Colonic mucosa (tissue), 4 donors: ENCODE data around the gene CHPT1. TPM values are rescaled to one million over a fixed set of nuclear protein-coding genes. Genes with fewer than 3 reads are reported as not detected.

Source experiments
- DNase-seq: peaks from one replicate; pipeline ENCODE4 v3.0.0-alpha.2; 2020
- H3K27ac ChIP-seq: fragments of 200-600 bp; one replicate; pipeline ENCODE4 v1.8.0; 2021
- H3K27me3 ChIP-seq: fragments of 200-600 bp; one replicate; pipeline ENCODE4 v1.8.0; 2021
- H3K36me3 ChIP-seq: fragments of 200-600 bp; one replicate; pipeline ENCODE4 v1.8.0; 2021
- H3K4me1 ChIP-seq: fragments of 200-600 bp; one replicate; pipeline ENCODE4 v1.8.0; 2021; ENCODE audit warnings: mild to moderate bottlenecking
- H3K4me3 ChIP-seq: fragments of 200-600 bp; one replicate; pipeline ENCODE4 v1.8.0; 2021
- H3K9ac ChIP-seq, 2 donors: one replicate each; pipeline ENCODE4 v1.7.0; 2013; ENCODE audit warnings: control low read depth in 2 of 2, low read depth in 2 of 2, low read length in 2 of 2
- H3K9me3 ChIP-seq: fragments of 200-600 bp; one replicate; pipeline ENCODE4 v1.8.0; 2021
- intact Hi-C: fragments of 100-400 bp; cut with DNase I; formaldehyde crosslinking; loops from one replicate; pipeline ENCODE4 v1.14.1; 2022
- total RNA-seq, 2 donors: library from RNA; stranded (reverse); fragmentation: NEBNext Ultra II Directional in 1 of 2; extraction: Animal tissue kit (Norgen Biotek cat#: 25700) in 1 of 2; gene quantifications; one replicate each; pipeline ENCODE4 v1.2.1, GENCODE V29; 2021
- TF ChIP-seq, protein P1 (sequence below): fragments of 200-600 bp; IDR thresholded peaks from one replicate; pipeline ENCODE4 v1.8.0; 2022; ENCODE audit warnings: antibody characterized with exemption, mild to moderate bottlenecking
- donor health status: healthy.
- donor health status: DM: no; HTN: no; CAD: no.
- donor health status: DM: no; HTN: no; CAD: no.

CHPT1 gene
- total RNA-seq, 2 donors from 2014 or later: 88.6 to 108 TPM

DNA sequence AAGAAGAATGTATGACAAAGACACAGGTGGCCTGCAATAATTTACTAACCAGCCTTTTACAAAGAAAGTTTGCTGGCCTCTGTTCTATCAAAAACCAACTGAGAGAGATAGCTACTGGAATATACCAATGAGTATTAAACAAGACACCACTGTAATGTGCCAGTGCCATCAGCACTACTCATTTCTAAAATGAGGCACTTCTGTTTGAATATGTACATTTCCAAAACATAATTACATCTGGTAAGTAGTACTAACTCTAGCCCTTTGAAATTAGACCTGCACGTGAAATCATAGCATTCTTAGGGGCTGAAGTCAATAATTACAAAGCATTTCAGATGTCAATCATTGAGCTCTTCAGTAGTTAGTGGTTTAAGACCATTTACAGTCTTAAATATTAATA is 48.8 kb downstream of the CHPT1 start:
- intact Hi-C loops: no loop called here
- Histone ChIP-seq H3K27ac (no peak overlapping the region), H3K9ac (no peak overlapping the region)

DNA sequence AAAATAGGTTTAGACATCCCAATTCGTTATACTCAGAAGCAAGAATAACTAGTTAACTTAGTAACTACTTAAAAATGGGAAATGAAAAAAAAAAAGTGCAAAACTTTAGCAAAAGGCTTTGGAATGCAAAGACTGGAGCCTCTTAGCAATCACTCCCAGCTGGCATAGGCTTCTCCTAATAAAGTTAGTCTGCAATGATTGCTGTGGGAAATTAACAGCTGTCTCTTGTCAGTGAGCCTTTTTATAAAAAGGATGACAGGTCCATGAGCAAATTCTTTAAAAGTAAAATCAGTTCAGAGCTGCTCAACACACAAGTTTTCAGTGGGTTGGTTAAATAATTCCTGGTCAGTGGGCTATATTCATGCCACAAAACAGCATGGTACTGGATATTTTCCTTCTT is 49.2 kb downstream of the CHPT1 start:
- H3K36me3 ChIP-seq: peaks cover 5% of the 10 kb centered on the region
- H3K4me1 ChIP-seq: no peaks in the 10 kb centered on the region
- H3K9ac ChIP-seq: no peak overlapping the region
- DNase-seq: no peak
- H3K27me3 ChIP-seq: no peaks in the 10 kb centered on the region
- no peak overlapping the region for H3K27ac ChIP-seq
- intact Hi-C loops: no loop called here
- no peaks in the 10 kb centered on the region for H3K9me3 ChIP-seq
- TF ChIP-seq, protein P1, sequence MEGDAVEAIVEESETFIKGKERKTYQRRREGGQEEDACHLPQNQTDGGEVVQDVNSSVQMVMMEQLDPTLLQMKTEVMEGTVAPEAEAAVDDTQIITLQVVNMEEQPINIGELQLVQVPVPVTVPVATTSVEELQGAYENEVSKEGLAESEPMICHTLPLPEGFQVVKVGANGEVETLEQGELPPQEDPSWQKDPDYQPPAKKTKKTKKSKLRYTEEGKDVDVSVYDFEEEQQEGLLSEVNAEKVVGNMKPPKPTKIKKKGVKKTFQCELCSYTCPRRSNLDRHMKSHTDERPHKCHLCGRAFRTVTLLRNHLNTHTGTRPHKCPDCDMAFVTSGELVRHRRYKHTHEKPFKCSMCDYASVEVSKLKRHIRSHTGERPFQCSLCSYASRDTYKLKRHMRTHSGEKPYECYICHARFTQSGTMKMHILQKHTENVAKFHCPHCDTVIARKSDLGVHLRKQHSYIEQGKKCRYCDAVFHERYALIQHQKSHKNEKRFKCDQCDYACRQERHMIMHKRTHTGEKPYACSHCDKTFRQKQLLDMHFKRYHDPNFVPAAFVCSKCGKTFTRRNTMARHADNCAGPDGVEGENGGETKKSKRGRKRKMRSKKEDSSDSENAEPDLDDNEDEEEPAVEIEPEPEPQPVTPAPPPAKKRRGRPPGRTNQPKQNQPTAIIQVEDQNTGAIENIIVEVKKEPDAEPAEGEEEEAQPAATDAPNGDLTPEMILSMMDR: no peak
- no peak overlapping the region for H3K4me3 ChIP-seq

More for the DNA sequence above, 48.8 kb downstream of the CHPT1 start:
- H3K27me3 ChIP-seq: no peaks in the 10 kb centered on the region
- no peaks in the 10 kb centered on the region for H3K4me1 ChIP-seq
- H3K36me3 ChIP-seq: peaks cover 5% of the 10 kb centered on the region
- no peaks in the 10 kb centered on the region for H3K9me3 ChIP-seq
- H3K4me3 ChIP-seq: no peak overlapping the region
- TF ChIP-seq, protein P1: no peak
- no peak for DNase-seq

DNA sequence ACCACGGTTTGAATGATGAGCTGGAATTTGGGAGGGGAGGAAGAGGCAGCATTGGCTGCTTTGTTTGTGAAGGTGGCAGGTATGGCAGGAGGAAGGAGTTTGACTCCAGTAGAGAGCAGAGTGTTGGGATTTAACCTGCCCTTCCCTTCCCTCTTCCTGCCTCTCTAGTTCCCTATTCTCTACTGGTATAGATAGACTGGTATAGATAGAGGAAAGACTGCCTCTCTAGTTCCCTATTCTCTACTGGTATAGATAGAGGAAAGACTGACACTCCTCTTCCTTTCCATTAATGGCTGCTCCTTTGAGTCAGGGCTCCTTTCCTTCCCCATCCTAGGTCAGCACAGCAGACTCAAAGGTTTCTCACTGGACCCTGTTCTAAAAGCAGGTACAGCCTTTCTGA is 50.3 kb downstream of the CHPT1 start:
- Histone ChIP-seq H3K36me3 (peaks cover 5% of the 10 kb centered on the region), H3K4me1 (no peaks in the 10 kb centered on the region), H3K9me3 (no peaks in the 10 kb centered on the region), H3K27me3 (no peaks in the 10 kb centered on the region), H3K27ac (no peak overlapping the region), H3K9ac (no peak overlapping the region), H3K4me3 (no peak overlapping the region)
- DNase-seq: no peak
- intact Hi-C loops: no loop called here
- TF ChIP-seq, protein P1: no peak

DNA sequence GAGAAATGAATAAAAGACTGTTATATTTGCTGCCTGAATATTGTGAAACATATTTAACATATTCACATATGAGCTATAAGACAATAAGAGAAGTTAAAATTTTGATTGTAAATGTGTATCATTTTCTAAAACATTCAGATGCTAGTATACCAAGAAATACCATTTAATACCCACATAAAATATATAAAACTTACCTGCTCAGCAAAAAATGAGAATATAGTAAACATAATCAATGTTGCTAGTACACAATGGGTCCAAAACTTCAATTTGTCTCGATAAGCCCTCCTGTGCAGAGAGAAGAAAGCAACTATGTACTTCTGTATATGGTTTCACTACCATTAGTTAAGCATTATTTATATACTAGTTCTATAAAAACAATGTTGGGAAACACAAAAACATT is 51.5 kb downstream of the CHPT1 start:
- intact Hi-C loops: no loop called here
- no peak overlapping the region for H3K9ac ChIP-seq
- no peaks in the 10 kb centered on the region for H3K27me3 ChIP-seq
- H3K9me3 ChIP-seq: no peaks in the 10 kb centered on the region
- TF ChIP-seq, protein P1: no peak
- H3K4me1 ChIP-seq: no peaks in the 10 kb centered on the region
- no peak overlapping the region for H3K27ac ChIP-seq
- no peak overlapping the region for H3K4me3 ChIP-seq
- no peak for DNase-seq
- peaks cover 5% of the 10 kb centered on the region for H3K36me3 ChIP-seq

DNA sequence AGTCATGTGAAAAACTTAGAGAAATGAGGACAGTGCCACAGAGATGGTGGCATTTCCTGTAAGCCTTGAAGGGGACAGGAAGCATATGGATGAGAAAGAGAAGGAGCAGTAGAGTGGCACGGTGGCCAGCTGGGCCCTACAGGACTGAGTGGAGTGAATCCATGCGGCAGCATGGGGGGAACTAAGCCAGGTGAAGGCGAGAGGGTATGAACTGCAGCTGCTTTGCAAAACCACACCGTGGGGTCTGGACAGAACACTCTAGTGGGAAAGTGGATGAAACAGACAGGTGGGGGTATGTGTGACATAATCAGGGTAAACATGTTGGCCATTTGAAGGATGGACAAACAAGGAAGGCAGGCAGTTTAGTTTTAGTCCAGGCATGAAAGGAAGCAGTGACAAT is 52.2 kb downstream of the CHPT1 start:
- intact Hi-C loops: no loop called here
- Histone ChIP-seq H3K27me3 (no peaks in the 10 kb centered on the region), H3K4me1 (no peaks in the 10 kb centered on the region), H3K36me3 (peaks cover 5% of the 10 kb centered on the region), H3K9ac (no peak overlapping the region), H3K27ac (no peak overlapping the region), H3K9me3 (no peaks in the 10 kb centered on the region), H3K4me3 (no peak overlapping the region)
- TF ChIP-seq, protein P1: no peak
- no peak for DNase-seq

DNA sequence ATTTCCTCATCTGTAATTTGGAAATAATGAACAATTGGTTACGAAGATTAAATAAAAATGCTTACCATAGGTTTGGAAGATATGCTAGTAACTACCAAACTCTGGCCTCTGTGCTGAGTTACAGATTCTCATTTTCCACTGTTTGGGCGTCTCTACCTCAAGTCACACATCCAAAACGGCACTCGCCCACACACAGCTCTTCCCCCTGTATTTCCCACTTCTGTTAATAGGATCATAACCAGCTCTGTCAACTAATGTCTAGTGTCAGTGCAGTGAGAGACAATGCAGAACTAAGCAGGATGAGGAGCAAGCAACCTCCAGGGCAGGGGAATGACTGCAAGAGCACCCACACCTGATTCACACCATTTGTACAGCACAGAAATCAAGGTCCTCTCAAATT is 52.7 kb downstream of the CHPT1 start:
- Histone ChIP-seq H3K9ac (no peak overlapping the region), H3K9me3 (no peaks in the 10 kb centered on the region), H3K27me3 (no peaks in the 10 kb centered on the region), H3K27ac (no peak overlapping the region), H3K4me1 (no peaks in the 10 kb centered on the region), H3K4me3 (no peak overlapping the region), H3K36me3 (peaks cover 5% of the 10 kb centered on the region)
- no peak for DNase-seq
- TF ChIP-seq, protein P1: no peak
- intact Hi-C loops: no loop called here
